Stimulated activated CD4-positive, alpha-beta T cell treated with anti-CD3 and anti-CD28 coated beads, Interleukin-1b, Interleukin-23, amount 100 ng/mL, for 48 hours (primary cell): ENCODE measurements around the gene MARK3.
A peak's percentile ranks its signal among the peaks of the same experiment; 100 is the strongest.
"Not testable (repeated sequence)": the region's sequence is repeated elsewhere in the genome, so short reads cannot be mapped to it uniquely, and the experiment has no call there.

Source experiments
- DNase-seq: peaks from one replicate; pipeline ENCODE4 v3.0.0-alpha.2; 2020

Gene MARK3

DNA sequence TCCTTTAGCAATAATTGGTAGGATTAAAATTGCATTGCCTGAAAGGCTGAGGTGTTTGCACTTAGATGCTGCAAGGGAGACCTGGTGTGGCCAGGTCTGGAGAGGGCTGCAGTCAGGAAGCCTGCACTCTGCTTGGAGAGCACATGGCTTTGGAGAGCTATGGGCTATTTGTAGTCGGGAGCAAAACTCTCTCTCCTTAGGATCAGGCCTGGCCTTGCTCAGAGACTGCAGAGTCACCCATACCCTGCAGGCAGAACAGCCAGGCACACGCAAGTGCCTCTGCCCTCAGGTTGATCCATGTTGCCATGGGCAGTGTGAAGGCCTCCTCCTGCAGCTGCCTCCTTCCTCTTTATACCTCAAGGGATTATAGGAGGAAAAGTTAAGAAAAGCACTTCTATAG lies 110.6 kb downstream of the MARK3 start:
- no peak for DNase-seq

GRCh38 chr14:103496776-103497175 lies 111.6 kb downstream of the MARK3 start:
- no peak for DNase-seq

DNA sequence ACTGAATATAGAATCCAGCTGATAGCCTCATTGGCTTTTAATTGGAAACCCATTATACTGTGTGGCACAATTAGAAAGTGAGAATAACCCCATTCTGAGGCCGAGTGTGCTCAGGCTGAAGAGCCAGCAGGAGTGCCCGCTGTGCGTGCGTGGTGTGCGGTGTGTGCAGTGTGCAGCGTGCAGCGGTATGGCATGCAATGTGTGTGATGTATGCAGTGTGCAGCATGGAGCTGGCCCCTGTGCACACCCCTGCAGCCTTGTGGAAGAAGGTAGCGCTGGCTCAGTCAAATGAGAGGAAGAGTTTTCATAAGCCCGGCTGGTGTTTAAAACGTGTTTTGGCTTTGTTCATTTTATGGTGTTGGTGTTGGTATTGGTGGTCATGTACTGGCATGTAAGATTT lies 114.5 kb downstream of the MARK3 start:
- no peak for DNase-seq

- DNase-seq, result peak; percentile 77
These were observed 115.2 kb downstream of the MARK3 start for GRCh38 chr14:103500148-103500990.

GRCh38 chr14:103501041-103501870 lies 116.0 kb downstream of the MARK3 start:
- no peak for DNase-seq

- DNase-seq, result no peak
These were observed 116.9 kb downstream of the MARK3 start for GRCh38 chr14:103501921-103502669.

DNA sequence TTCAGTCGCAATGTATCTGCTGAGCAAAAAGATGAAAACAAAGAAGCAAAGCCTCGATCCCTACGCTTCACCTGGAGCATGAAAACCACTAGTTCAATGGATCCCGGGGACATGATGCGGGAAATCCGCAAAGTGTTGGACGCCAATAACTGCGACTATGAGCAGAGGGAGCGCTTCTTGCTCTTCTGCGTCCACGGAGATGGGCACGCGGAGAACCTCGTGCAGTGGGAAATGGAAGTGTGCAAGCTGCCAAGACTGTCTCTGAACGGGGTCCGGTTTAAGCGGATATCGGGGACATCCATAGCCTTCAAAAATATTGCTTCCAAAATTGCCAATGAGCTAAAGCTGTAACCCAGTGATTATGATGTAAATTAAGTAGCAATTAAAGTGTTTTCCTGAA lies 117.7 kb downstream of the MARK3 start:
- DNase-seq, result no peak

DNA sequence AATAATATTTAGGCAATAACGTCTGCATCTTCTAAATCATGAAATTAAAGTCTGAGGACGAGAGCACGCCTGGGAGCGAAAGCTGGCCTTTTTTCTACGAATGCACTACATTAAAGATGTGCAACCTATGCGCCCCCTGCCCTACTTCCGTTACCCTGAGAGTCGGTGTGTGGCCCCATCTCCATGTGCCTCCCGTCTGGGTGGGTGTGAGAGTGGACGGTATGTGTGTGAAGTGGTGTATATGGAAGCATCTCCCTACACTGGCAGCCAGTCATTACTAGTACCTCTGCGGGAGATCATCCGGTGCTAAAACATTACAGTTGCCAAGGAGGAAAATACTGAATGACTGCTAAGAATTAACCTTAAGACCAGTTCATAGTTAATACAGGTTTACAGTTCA lies 118.1 kb downstream of the MARK3 start:
- DNase-seq, result no peak

DNA sequence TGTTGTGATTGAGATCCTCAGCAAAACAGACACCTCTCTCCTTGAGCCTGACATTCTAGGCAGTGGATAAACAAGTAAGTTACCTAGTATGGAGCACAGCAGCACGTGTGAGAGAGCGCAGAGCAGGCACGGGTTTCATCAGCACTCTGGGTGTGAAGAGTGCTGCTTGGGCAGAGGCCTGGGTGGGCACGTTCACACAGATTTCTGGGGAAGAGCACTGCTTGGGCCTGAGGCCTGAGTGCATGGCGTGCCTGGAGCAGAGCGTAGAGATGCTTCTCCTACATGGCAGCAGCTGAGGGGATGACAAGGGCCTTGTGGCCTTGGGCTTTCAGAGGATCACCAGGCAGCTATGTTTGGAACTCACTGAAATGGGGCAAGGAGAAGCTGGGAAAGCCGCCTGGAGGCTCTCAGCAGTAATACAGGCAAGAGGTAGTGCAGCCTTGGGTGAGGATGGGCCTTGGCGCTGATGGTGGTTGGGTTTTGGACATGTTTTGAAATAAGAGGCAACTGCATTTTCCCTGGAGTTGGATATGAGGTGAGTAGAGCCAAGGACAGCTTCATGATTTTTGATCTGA lies 119.9 kb downstream of the MARK3 start:
- DNase-seq, result no peak

GRCh38 chr14:103507751-103508150 lies 122.5 kb downstream of the MARK3 start:
- DNase-seq, result no peak

- DNase-seq, result no peak
These were observed 123.5 kb downstream of the MARK3 start for GRCh38 chr14:103508521-103509329.

DNA sequence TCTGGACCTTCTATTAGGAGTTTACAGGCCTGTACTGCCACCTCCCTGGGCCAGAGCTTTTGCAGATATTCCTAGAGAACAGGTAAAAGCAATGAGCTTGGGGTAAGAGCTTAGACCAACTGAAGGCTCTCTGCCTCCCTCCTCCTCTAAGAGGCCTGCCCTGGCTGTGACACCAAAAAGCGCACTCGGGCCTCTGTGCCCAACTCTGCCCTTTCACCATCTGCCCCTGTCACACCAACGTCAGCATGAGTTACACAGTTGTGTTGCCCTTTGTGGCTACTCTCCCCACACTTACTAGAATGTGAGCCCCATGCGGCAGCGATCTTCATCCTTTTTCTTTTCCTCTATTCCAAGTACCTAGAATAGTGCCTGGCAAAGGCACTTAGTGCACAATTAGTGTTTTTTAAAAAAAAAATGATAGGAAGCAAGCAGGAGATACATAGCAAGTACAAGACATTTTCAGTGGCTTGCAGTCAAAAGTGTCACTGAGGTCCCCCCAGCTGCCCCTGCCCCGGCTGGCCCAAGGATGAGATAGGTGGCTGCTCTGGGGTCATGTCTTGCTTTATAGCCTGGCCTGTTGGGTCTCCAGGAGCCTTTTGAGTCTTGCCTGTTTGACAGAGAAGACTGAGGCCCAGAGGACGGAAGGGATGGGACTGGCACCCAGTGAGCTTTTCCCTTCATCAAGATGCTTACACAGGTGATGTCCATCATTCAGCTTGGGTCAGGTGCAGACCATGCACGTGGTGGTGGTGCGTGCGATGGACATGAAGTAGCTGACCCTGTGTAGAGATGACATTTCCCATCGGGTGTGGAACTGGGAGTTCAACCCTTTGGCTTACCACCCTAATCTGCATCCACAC lies 124.9 kb downstream of the MARK3 start:
- no peak for DNase-seq

DNA sequence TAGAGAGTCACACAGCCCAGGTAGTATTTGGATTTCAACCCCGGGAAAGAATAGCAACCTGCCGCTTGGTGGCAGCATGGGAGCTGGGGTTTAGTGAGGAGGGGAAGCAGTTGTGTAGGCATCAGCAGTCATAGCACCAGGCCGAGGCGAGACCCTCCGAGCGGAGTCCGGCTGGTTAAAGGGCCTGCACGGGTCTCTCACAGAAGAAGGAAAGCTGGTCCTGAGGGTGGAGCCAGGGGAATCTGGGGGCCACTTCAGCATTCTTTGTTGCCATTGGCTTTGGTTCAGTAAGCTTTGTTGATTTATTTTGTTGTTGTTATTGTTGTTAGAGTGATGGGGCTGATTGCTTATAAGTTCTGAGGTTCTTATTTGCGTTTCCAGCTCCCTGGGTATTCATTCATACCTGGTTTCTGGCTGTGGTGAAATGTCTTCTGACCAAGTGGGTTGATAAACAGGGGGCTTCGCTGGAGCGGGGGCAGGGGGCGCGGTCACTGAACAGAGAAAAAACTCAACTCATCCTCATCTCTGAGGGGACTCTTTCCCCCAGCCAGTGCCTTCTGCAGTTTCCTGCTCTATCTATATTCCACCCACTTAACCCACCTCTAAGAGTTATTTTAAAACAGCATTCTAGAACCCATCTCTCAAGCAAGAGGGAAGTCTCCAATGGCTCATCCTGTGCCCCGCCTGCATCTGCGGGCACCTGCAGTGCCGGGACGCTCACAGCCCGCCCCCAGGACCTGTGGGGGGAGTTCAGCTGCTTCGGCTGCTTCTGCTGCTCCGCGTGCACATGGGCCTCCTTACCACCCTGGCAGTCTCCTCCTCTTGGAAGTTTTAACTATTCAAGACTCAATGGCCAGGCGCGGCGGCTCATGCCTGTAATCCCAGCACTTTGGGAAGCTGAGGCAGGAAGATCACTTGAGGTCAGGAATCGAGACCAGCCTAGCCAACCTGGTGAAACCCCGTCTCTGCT lies 125.8 kb downstream of the MARK3 start:
- DNase-seq, result no peak

GRCh38 chr14:103512180-103512579 lies 127.0 kb downstream of the MARK3 start:
- not testable (repeated sequence) for DNase-seq

GRCh38 chr14:103512701-103513611 lies 127.7 kb downstream of the MARK3 start:
- DNase-seq, result no peak

- no peak for DNase-seq
These were observed 129.6 kb downstream of the MARK3 start for GRCh38 chr14:103514596-103515421.

- no peak for DNase-seq
These were observed 131.4 kb downstream of the MARK3 start for GRCh38 chr14:103516426-103517173.
